GM19193 (cell line): ENCODE data around the gene P4HB.

Experiments
- POLR2A ChIP-seq: IDR thresholded peaks from 4 replicates; pipeline ENCODE4 v1.6.1; 2011; ENCODE audit not compliant: insufficient read depth, insufficient read length; ENCODE audit errors: extremely low read depth

P4HB gene

GRCh38 chr17:81821147-81821546 lies 39.2 kb downstream of the P4HB start:
- no peak for TF ChIP-seq POLR2A

GRCh38 chr17:81819708-81820107 lies 40.6 kb downstream of the P4HB start:
- TF ChIP-seq POLR2A, result no peak

GRCh38 chr17:81817758-81818147 lies 42.6 kb downstream of the P4HB start:
- TF ChIP-seq POLR2A, result no peak

DNA sequence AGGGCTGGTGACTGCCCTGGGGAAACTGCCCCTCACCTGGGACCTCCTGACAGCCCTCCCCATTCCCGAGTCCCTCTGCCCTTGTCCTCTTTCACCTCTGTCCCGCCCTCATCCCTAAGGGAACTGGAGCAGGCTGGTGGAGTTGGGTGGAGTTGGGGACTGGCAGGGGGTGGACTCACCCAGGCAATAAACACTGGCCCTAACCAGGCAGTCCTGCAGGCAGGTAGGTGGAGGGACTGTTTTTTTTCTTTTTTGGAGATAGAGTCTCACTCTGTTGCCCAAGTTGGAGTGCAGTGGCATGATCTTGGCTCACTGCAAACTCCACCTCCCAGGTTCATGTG lies 44.7 kb downstream of the P4HB start:
- no peak for TF ChIP-seq POLR2A

DNA sequence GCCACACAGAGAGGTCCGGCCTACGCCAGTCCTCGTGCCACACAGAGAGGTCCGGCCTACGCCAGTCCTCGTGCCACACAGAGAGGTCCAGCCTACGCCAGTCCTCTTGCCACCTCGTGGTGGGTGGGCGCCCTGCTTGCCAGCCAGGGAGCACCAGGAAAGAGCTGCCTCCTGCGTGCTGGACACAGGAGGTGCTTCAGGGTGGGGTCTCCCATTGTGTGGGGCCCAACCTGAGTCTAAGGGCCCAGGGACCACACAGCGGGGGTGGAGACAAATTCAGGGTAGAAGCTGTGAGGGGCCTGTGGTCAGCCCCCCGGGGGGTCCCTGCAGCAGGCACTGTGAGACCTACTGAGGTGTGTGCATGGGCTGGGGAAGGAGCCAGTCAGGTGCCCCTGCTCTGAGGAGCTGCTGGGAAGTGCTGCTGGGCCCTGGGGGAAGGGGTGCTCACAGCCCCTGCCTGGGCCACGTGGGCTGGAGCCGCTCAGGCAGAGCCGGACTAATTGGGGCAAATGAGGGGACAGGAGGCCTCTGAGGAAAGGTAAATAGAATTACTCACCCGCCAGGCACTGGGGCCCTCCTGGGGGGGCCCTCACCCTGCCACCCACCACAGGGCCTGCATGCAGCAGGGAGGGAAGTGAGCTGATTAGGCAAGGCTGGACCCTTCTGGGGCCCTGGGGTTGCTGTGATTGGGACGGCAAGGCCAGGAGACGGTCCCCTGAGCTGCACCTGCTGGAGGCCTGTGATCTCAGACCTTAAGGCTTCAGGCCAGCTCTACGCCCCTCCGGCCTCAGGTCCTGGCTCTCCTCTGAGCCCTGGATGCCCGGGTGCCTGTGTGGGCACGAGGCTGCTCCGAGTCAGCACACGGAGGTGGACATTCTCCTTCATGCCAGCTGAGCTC lies 45.3 kb downstream of the P4HB start:
- no peak for TF ChIP-seq POLR2A

DNA sequence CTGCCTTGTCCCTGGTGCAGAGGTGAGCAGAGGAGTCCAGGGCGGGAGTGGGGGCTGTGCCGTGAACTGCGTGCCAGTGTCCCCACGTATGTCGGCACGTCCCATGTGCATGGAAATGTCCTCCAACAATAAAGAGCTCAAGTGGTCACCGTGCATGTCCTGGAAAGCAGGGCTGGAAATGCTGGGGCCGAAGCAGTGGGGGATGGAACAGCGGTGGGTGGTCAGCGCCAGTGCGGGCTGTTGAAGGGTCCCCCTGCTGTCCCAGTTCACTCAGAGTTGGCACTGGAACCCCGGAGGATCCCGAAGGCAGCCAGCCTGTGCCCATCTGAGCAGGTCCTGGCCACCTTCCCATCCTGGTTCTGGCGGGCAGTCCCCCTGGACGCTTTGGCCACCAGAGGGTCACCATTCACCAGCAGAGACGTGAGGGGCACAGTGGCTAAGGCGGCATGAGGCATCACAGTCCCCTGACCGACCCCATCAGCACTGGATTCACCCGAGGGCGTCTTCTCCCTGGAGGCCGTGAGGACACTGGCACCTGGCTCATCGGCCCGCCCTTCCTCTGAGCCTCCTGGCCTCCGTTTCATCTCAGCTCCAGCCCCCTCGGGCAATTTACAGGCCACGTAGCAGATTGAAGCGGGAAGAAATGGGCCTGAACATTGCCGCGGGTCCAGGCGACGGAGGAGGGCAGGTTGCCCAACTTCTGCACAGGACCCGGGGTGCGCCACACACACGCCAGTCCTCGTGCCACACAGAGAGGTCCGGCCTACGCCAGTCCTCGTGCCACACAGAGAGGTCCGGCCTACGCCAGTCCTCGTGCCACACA lies 46.3 kb downstream of the P4HB start:
- TF ChIP-seq POLR2A, result no peak

DNA sequence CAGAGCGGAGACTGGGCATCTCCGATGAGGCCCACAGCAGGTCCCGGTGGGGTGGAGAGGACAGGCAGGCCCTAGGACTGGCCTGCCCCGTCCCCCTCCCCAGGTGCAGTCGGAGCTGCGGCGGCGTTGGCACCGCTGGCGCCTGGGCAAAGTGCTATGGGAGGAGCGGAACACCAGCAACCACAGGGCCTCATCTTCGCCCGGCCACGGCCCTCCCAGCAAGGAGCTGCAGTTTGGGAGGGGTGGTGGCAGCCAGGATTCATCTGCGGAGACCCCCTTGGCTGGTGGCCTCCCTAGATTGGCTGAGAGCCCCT lies 47.0 kb downstream of the P4HB start:
- TF ChIP-seq POLR2A, result no peak

- TF ChIP-seq POLR2A, result no peak
Observed at GRCh38 chr17:81812571-81813370, 47.6 kb downstream of the P4HB start.

DNA sequence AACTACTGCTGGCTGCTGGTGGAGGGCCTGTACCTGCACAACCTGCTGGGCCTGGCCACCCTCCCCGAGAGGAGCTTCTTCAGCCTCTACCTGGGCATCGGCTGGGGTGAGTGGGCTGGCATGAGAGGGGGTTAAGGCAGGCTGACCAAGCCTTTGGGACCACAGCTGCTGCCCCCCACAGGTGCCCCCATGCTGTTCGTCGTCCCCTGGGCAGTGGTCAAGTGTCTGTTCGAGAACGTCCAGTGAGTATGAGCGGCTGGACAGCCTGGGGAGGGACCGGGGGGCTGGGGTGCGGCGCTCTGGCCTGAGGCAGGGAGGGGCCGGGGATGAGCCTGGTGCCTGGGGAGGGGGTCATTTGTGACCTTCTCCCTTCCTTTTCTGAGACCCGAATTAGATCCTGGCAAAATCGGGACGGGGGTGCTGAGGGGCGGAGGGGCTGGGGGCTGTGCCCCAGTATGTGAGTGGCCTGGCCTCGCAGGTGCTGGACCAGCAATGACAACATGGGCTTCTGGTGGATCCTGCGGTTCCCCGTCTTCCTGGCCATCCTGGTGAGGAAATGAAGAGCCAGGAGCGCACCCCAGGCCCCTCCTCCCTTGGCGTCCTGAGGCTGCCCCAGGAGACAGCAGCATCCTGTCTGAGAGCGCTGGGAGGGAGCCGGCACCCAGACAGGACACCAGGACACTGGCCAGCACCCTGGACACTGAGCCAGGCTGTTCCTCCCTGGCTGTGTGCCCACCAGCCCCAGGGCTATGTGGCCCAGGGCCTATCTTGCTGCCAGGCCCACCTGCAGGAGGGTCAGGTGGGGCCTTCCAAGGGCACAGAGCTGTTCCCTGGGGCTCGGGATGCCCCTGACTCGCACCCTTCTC lies 48.4 kb downstream of the P4HB start:
- no peak for TF ChIP-seq POLR2A

DNA sequence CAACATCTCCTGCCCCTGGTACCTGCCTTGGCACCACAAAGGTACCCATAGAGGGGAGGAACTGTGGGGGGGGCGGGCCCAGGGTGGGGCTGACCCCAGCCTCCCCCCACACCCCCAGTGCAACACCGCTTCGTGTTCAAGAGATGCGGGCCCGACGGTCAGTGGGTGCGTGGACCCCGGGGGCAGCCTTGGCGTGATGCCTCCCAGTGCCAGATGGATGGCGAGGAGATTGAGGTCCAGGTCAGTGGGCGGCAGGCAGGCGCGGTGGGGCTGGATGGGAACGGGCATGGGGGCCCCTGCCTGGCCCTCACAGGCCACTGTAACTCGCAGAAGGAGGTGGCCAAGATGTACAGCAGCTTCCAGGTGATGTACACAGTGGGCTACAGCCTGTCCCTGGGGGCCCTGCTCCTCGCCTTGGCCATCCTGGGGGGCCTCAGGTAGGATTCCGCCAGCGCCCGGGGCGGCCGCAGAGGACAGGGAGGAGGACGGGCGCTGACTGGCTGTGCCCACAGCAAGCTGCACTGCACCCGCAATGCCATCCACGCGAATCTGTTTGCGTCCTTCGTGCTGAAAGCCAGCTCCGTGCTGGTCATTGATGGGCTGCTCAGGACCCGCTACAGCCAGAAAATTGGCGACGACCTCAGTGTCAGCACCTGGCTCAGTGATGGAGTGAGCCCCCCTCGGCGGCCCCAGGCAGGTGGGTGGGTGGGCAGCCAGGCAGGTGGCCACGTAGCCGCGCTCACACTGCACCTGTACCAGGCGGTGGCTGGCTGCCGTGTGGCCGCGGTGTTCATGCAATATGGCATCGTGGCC lies 49.2 kb downstream of the P4HB start:
- TF ChIP-seq POLR2A, result no peak

DNA sequence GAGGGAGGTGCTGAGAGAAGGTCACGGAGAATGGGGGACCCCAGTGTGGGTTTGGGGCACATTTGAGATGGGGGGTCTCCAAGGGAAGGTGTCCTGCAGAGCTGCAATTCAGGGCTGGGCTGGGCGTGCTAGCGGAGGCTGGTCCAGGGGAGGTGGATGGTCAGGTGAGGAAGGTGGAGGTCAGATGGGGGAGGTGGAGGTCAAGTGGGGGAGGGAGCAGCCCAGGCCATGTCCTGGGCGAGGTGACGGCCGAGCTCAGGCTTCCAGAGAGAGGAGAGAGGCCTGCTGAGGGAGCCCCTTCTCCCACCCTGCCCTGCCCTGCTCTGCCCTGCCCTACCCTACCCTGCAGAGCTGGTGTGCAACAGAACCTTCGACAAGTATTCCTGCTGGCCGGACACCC lies 49.9 kb downstream of the P4HB start:
- TF ChIP-seq POLR2A, result no peak

DNA sequence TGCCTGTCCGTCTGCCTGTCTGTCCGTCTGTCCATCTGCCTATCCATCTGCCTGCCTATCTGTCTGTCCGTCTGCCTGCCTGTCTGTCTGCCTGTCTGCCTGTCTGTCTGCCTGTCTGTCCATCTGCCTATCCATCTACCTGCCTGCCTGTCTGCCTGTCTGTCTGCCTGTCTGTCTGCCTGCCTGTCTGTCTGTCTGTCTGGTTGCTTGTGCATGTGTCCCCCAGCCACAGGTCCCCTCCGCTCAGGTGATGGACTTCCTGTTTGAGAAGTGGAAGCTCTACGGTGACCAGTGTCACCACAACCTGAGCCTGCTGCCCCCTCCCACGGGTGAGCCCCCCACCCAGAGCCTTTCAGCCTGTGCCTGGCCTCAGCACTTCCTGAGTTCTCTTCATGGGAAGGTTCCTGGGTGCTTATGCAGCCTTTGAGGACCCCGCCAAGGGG lies 50.8 kb downstream of the P4HB start:
- TF ChIP-seq POLR2A, result no peak

- TF ChIP-seq POLR2A, result no peak
Observed at GRCh38 chr17:81808778-81809555, 51.4 kb downstream of the P4HB start.
